Measurements from ENCODE around the gene MLYCD.

MLYCD gene

DNA sequence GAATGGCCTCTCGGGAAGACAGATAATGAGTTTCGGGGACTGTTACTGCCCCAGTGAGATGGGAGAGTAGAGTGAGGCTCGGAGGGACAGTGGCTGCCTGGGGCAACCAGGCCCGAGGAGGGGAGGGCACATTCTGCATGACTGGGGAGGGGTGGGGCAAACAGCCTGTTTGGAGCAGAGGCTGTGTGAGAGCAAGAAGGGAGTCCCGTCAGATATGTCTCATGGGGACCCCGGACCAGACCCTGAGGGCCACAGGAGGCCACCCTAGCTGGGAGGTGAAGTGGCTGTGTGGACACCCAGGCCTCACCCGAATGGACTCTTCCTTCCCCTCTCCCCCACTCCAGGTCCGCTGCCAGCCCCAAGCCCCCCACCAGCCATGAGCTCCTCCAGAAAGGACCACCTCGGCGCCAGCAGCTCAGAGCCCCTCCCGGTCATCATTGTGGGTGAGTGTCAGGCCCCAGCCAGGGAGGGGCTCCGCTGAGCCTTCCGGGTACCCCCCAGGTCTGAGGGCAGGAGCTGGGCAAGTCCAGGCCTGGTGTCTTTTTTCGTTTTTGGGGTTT is 58.5 kb downstream of the MLYCD start:
- DNase-seq, result no peak

DNA sequence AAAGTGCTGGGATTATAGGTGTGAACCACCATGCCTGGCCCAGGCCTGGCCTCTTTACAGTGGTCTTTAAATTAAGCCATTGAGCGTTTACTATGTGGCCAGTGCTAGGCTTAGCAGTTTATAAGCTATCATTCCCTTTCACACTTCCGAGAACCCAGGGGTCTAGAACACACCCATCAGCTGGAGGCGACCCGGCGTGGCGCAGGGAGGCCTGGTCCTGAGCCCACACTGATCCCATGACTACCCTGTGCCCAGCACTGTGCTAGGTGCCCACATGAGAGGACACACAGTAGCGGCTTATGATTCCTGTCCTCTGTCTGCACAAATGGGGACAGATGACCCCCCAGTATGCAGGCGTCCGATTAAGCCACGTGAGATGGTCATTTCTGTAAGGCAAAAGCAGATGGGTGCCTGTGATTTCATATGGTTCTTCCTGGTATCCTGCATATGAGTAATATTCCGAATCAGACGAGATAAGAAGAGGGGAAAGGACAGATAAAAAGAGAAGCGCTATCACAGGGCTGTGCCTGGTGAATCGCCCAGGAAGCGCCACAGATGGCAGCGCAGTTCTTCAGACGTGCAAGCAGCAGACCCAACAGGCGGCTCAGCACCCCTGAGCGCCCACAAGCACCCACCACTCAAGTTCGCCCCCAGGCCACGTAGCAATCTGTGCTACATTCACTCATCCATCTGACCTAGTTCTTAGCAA is 59.4 kb downstream of the MLYCD start:
- DNase-seq, result no peak

DNA sequence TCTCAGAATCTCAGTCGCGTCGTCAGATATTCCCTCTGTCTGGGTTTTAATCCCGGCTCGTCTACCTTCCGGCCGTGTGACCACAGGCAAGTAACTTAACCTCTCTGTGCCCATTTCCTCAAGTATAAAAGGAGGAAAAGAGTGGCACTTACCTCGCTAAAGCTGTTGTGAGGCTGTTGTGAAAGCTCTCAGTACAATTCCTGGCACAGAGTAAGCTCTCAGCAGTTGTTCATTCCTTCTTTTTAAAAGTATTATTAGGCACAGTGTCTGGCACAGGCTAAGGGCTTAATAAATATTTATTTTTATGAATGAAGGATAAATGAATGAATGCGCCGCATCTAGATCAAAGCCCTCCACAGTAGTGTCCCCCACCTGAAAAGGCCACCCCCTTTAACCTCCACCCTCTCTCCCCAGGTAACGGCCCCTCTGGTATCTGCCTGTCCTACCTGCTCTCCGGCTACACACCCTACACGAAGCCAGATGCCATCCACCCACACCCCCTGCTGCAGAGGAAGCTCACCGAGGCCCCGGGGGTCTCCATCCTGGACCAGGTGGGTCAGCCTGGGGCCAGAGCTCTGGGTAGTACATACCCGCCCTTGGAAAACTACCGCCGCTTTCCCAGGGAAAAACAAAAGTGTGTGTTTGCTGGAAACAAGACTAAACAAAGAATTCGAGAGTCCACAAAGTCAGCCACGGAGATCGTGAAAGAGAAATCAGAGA is 60.1 kb downstream of the MLYCD start:
- no peak for DNase-seq

DNA sequence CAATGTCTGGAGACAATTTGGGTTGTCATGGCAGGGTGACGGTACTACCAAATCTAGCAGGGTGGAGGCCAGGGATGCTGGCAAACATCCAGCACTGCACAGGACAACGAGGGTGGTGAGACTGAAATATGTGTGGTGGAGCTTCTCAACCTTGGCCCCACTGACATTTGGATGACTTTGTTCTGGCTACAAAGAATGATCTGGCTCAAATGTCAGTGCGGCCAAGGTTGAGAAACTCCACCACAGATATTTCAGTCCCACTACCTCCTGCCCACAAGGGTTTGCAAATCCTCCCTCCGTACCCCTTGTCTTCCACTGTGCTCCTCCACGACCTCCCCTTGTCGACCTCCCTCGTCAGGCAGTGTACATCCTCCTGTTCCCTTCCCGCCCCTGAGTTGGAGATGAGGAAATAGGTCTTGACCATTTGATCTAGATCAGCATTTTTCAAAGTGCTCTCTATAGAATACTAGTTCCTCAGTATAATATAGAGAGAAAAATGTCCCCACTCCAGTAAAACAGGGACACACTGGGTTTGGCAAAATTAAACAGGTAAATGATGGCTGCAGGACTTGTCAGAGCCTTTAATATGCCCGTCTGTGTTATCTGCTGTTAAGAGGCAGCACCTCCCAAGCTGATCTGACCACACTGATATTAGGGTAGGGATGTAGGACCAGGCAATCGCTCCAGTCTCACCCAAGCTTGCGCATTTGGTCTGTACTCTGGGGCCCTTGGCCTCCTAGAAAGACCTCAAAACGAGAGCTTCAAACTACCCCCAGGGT is 60.9 kb downstream of the MLYCD start:
- no peak for DNase-seq

DNA sequence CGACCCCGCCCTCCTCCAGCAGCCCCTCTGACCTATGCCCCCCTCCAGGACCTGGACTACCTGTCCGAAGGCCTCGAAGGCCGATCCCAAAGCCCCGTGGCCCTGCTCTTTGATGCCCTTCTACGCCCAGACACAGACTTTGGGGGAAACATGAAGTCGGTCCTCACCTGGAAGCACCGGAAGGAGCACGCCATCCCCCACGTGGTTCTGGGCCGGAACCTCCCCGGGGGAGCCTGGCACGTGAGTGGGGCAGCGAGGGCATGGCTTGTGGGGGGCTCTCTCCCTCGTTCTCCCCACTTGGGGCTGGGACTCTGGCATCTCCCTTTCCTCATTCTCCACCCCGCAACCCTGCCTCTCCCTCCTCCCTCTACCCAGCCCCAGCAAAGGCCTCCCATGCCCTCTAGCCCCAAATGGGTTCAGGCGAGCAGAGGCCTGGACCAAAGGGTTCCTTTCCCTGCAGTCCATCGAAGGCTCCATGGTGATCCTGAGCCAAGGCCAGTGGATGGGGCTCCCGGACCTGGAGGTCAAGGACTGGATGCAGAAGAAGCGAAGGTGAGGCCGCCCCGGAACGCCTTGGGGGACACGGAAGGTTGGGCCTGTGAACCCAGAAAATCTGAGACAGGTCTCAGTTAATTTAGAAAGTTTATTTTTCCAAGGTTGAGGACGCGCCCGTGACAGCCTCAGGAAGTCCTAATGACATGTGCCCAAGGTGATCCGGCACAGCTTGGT is 61.8 kb downstream of the MLYCD start:
- DNase-seq, result no peak

DNA sequence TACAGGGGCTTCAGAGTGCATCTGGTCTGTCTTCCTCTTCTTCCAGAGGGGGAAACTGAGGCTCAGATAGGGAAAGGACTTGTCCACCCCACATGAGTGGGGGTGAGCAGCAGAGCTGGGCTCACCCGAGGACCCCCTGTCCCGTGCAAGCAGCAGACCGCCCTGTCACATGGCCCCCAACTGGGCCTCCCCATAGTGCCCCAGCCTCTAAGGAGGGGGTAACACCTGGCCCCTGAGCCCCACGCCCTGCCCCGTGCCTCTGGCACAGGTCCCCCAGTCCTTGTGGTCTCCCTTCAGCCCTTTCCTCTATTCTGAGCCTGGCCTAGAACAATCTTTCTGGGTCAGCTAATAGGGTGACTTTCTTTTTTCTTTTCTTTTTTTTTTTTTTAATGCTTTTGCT is 62.7 kb downstream of the MLYCD start:
- no peak for DNase-seq

DNA sequence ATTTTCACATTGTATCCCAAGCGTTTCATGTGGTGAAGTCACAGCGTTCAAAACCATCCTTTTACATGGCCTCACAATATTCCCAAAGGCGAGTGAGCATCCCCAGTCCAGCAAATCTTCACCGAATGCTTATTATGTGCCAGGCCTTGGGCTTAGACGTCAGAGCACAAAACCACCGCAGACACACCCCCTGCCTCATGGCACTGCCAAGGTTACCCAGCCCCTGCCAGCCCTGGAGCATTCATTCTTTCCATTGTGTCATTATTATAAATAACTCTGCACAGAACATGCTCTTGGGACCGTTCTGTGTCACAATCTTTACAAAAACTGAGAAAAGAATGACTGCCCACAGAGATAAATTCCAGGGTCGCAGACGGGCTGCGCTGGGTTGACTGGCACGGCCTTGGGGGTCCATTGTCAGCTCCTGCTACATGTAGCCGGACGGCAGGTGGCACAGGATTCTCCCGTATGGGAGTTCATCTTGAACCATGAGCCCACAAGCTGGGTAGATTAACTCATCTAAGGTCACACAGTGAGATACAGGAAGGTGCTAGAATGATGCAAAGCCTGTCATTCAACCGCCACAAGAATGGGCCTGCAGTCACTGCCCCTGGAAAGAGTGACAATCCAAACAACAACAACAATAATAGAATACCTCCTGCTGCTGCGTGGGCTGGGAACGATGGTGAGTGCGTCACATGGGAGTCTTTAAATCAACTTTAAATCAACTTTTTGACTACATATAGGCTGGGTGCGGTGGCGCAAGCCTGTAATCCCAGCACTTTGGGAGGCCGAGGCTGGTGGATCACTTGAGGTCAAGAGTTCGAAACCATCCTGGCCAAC is 64.6 kb downstream of the MLYCD start:
- DNase-seq, result no peak

DNA sequence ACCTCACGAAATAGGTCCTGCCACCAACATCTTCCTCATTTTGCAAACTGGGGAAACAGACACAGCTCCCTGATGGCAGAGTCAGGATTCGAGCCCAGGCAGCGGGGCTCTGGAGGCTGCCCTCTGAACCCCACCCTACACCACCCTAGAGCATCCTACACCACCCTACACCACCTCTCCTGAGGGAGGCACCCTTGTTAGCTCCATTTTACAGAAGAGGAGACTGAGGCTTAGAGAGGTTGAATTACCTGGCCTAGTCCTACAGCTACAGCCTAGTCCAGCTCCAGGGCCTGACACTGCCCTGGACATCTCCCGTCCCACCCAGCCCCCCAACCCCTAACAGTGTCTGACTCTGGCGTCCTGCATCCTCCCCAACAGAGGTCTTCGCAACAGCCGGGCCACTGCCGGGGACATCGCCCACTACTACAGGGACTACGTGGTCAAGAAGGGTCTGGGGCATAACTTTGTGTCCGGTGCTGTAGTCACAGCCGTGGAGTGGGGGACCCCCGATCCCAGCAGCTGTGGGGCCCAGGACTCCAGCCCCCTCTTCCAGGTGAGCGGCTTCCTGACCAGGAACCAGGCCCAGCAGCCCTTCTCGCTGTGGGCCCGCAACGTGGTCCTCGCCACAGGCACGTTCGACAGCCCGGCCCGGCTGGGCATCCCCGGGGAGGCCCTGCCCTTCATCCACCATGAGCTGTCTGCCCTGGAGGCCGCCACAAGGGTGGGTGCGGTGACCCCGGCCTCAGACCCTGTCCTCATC is 65.9 kb downstream of the MLYCD start:
- DNase-seq, result no peak

DNA sequence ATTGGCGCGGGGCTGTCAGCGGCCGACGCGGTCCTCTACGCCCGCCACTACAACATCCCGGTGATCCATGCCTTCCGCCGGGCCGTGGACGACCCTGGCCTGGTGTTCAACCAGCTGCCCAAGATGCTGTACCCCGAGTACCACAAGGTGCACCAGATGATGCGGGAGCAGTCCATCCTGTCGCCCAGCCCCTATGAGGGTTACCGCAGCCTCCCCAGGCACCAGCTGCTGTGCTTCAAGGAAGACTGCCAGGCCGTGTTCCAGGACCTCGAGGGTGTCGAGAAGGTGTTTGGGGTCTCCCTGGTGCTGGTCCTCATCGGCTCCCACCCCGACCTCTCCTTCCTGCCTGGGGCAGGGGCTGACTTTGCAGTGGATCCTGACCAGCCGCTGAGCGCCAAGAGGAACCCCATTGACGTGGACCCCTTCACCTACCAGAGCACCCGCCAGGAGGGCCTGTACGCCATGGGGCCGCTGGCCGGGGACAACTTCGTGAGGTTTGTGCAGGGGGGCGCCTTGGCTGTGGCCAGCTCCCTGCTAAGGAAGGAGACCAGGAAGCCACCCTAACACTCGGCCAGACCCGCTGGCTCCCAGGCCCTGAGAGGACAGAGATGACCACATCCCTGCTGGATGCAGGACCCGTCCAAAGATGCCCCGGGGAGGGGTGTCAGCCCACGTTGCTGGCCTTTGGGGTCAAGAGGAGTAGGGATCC is 66.7 kb downstream of the MLYCD start:
- DNase-seq, result no peak

DNA sequence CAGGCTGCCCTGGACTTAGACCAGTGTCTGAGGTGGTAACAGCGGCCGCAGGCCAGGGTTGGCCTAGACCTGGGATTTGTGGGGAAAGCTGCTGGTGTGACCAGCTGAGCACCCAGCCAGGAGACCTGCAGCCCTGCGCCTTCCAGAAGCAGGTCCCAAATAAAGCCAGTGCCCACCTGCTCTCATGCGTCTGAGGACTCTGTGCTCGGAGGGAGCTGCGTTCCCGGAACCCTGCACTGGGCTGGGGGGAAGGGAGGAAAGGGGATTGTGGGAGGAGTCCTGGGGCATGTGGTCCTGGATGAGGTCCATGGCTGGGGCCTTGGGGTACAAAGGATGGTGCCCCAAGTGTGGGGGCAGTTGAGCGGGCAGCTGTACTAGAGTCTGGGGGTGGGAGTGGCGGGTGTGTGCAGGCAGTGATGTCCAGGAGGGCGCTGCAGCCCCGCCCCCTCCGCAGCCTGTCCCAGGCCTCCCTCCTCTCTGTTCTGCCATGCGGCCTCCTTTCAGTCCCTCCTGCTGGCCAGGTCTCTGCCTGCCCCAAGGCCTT is 67.3 kb downstream of the MLYCD start:
- DNase-seq, result no peak

DNA sequence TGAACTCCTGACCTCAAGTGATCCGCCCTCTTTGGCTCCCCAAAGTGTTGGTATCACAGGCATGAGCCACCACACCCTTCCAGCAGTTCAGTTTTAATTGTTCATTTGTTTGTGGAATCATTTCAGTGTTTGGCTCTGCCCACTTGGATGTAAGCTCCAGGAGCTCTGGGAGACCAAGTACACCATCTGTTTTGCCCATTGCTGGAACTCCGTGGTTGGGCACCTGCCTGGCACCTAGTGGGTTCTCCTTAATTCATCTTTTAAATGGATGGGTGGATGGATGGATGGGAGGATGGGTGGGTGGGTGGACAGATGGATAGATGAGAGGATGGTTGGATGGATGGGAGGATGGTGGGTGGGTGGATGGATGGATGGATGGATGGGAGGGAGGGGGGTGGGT is 68.2 kb downstream of the MLYCD start:
- DNase-seq, result no peak

DNA sequence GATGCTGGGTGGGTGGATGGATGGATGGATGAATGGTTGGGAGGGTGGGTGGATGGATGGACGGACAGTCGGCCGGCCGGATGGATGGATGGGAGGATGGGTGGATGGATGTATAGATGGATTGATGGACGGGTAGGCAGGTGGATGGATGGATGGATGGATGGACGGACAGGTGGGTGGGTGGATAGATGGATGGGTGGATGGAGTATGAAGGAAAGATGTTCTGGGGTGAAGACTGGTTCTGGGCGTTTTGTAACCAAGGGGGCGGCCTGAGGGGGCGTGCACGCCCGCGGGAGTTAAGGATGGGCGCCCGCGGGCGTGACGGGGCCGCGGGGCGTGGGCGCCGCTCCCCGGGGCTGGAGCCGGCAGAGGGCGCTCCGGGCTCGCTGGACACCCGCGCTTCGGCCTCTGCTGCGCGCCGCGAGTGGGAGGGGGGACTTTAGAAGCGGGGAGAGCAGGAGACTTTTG is 69.0 kb downstream of the MLYCD start, which contains the start of gene NECAB2:
TSS of gene NECAB2 (plus strand) at position 407 of the 468 bp plus-strand sequence. CDS start 405 bp downstream, outside the sequence.
- peak; percentile 8 for DNase-seq

DNA sequence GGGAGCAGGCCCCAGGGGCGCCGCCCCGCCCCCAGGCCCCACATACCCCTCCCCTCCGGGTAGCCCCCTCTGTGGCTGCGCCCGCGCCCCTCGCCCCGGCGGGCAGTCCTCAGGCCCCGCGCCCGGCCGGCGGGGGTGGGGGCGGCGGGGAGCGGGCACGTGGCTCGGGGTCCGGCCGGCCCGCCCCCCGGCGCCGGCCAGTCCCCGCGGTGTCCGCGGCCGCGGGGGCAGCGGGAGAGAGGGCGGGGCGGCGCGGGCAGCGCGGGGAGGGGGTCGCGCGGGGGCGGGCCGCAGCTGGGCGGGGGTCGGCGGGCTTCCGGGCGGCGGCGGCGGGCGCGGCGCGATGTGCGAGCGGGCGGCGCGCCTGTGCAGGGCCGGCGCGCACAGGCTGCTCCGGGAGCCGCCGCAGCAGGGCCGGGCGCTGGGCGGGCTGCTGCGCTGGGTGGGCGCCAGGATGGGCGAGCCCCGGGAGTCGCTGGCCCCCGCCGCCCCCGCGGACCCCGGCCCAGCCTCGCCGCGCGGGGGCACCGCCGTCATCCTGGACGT is 69.5 kb downstream of the MLYCD start:
- no peak for DNase-seq

DNA sequence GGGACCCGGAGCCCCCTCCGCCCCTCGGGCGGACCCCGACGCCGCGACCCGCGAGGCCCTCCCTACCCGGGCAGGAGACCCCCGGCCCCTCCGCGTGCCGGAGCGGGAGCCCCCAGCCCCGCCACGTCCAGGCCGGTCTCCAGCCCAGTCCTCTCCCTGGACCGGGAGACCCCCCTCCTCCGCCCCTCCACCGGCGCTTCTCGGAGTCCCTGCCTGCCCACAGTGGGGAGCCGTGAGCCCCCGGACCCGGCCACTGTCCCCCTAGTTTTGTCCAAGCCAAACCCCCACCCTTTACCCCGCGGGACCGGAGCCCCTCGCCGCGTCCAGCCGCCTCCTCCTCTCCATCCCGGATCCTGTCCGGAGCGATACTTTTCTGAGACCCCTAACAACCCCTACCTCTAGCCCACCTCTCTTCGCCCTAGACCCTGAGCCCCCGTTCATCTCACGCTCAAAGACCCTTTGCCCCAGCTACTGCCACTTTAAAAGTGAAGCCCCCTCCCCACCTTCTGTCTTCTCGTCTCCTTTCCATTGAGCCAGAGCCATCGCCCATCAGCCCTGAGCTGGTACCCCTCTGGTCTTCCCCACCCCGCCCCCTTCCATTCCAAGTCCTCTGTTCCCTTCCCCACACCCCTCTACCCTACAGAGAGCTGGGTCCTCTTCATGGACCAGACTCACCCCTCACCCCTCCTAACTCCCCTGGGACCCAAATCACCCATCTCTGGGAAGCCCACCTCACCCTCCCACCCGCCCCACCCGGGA is 70.2 kb downstream of the MLYCD start:
- no peak for DNase-seq

DNA sequence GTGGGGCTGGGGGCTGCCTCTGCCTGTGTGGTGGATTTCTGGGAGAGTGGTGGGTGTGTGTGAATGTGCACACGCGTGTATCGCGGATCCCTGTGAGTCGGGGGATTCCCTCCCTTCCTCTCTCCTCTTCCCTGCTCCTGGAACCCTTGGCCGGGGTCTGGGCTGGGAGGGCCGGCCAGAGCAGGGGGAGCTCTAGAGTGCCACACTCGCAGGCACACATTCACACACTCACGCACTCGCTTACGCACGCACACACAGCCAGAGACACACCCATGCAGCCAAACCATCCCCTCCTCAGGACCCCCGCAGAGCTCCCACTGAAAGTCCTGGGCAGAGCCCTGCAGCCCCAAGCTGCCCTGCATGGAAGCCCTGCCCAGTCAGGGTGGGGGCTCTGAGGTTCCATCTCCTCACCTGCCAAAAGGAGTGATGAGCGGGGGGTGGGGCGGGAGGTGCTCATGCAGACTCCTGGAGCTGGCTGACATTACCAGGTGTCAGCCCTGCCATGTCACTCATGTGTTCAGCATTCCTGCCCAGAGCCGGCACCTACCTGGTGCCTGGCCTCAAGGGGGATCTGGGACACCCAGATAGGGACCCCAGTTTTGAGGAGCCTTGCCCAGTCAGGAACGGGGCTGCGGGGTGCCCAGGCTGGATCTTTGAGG is 71.0 kb downstream of the MLYCD start:
- DNase-seq, result no peak

DNA sequence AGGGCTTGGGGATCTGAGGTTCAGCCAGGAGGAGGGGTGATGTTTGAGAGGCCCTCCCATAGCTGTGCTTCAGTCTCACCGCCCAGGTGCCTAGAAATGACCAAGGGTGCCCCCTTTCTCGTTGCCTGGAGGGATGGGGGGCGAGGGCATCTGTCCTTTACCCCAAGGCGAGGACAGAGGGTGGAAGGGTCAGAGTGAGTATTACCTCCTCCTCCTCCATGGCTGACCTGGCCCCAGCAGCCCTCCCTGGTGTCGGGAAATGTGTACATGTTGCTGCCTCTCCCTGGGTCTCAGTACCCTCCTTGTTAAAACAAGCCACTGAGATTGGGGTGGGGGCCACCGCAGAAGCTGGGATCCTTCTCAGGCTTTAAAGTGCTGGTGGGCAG is 71.5 kb downstream of the MLYCD start:
- no peak for DNase-seq

DNA sequence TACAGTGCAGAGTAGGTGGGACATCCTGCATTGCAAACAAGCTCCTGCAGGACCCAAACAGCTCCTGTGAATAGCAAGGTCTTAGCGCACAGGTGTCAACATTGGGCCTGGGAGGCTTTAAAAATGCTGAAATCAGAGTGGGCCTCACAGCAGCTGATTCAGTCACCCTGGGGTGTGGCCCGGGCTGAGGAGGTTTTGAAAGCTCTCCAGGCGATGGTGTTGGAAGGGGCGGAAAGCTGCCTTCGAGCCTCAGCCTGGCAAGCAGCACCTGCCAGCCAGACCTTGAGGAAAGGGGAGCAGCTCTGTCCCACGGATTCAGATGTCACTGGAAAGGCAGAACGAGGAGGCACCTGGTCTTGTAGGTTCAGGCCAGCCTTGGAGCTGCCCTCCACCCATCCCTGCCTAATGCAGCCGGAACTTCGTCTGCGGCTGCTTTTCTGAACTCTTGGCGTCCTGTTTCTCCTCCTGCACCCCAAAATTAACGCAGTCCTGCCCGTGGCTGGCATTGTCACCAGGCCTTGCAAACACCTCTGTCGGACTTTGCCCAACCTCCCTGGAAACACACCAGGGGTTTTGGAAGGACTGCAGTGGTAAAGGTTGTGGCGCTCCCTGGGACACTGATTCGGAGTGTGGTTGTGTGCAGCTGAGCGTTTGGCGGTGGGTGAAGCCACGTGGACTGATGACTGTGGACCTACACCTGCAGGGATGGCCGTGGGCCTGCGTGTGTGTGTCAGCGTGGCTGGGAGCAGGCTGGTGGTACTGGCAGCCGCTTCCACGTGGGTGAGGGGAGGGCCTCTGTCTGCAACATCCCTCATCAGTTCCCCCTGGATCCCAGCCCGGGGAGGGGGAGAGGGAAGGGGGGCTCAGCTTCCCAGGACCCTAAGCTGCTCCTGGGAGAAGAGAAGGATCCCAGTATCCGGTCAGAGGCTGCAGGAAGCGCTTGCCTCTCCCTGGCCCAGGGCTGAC is 72.5 kb downstream of the MLYCD start:
- DNase-seq, result no peak

Measured in fibroblast of skin of back (primary cell).